ENCODE measurements around the gene CEP164. TPM values are rescaled to one million over a fixed set of nuclear protein-coding genes. Genes with fewer than 3 reads are reported as not detected.

CEP164 gene
- total RNA-seq, 2 experiments from 2014 or later: 33.0 to 36.7 TPM

DNA sequence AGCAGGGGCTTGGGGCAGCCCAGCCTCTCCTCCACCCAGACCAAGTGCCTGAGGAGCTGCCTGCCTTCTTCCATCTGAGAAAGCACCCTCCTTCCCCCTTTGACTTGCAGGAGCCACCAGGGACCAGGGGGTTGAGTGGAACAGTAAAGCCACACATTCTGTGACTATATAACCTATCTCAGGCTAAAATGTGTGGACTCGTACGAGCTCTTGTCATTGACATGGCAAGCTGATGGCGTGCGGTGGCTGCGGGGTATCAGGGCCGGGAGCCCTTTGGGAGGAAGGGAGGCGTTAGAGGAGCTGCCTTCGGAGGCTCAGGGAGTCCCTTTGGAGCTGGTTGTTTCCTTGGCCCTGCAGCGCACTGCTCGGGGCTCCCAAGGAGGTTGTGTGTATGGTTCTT, 84.5 kb downstream of the CEP164 start:
- CTCF ChIA-PET: no interaction called here

DNA sequence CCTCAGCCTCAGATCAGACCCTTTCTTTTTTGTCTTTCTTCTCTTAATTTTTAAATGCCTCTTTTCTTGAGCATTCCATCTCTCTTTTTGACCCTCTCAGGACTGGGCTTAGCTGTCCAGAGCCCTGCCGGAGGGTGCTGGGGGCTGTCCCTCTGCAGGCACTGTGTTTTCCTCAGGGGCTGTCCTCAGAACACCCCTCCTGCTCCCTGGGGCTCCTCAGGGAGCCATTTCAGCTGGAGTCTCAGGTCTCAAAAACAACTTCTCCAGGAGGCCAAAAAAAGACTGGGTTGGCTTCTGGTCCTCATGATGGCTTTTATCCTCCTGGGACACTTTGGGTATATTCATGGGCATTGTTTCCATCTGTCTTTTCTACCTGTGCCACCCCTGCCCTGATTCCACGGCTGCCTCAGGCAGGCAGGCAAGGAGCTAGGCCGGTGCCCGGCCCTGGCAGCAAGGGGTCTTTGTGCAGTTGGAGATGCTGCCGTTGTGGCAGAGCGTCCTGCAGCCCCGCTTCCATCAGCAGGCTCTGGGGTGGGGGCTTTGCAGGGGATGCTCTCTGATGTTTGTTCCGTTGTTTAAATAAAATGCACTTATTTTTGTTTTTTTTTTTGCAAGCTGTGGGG, 85.1 kb downstream of the CEP164 start:
- Histone ChIP-seq H3K36me3 (ENCODE audit: insufficient read depth, low read length) (peaks cover 20% of the 10 kb centered on the region), H3K27me3 (ENCODE audit: control insufficient read depth in 1 of 2, insufficient read depth in 2 of 2, low read length in 2 of 2) (peaks cover 0 to 2% of the 10 kb centered on the region in 2 experiments), H3K4me3 (ENCODE audit: low read length) (no peak overlapping the region), H3K9me3 (ENCODE audit: control insufficient read depth in 1 of 2, insufficient read depth in 1 of 2, low read length in 2 of 2) (no peaks in the 10 kb centered on the region), H3K4me1 (ENCODE audit: insufficient read depth, low read length) (no peaks in the 10 kb centered on the region), H3K27ac (ENCODE audit: low read depth in 1 of 2, low read length in 2 of 2) (no peak overlapping the region)
- Mint-ChIP-seq H3K9me3 (no peaks in the 10 kb centered on the region), H3K4me3 (no peak overlapping the region), H3K27me3 (no peaks in the 10 kb centered on the region), H3K4me1 (ENCODE audit: low read depth) (no peaks in the 10 kb centered on the region), H3K36me3 (ENCODE audit: low read depth) (peaks cover 41% of the 10 kb centered on the region), H3K27ac (no peak overlapping the region)
- TF ChIP-seq, protein P1, sequence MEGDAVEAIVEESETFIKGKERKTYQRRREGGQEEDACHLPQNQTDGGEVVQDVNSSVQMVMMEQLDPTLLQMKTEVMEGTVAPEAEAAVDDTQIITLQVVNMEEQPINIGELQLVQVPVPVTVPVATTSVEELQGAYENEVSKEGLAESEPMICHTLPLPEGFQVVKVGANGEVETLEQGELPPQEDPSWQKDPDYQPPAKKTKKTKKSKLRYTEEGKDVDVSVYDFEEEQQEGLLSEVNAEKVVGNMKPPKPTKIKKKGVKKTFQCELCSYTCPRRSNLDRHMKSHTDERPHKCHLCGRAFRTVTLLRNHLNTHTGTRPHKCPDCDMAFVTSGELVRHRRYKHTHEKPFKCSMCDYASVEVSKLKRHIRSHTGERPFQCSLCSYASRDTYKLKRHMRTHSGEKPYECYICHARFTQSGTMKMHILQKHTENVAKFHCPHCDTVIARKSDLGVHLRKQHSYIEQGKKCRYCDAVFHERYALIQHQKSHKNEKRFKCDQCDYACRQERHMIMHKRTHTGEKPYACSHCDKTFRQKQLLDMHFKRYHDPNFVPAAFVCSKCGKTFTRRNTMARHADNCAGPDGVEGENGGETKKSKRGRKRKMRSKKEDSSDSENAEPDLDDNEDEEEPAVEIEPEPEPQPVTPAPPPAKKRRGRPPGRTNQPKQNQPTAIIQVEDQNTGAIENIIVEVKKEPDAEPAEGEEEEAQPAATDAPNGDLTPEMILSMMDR (IDR thresholded peaks at IDR 0.05): no peak
- CTCF ChIA-PET: no interaction called here
- DNase-seq (no peak), ATAC-seq (ENCODE audit: poor library complexity) (no peak)
- intact Hi-C loops (cut with DNase I, micrococcal nuclease): no loop called here
- POLR2A ChIA-PET: no interaction called here

More for the DNA sequence above, 84.5 kb downstream of the CEP164 start:
- no peak overlapping the region for H3K27ac ChIP-seq (ENCODE audit: low read depth in 1 of 2, low read length in 2 of 2)
- no peak overlapping the region for H3K4me3 ChIP-seq (ENCODE audit: low read length)
- no peaks in the 10 kb centered on the region for H3K4me1 ChIP-seq (ENCODE audit: insufficient read depth, low read length)
- peaks cover 0 to 2% of the 10 kb centered on the region in 2 experiments for H3K27me3 ChIP-seq (ENCODE audit: control insufficient read depth in 1 of 2, insufficient read depth in 2 of 2, low read length in 2 of 2)
- no peaks in the 10 kb centered on the region for H3K9me3 Mint-ChIP-seq
- H3K4me1 Mint-ChIP-seq (ENCODE audit: low read depth): no peaks in the 10 kb centered on the region
- POLR2A ChIA-PET: no interaction called here
- intact Hi-C loops (cut with DNase I, micrococcal nuclease): no loop called here
- H3K27me3 Mint-ChIP-seq: no peaks in the 10 kb centered on the region
- H3K4me3 Mint-ChIP-seq: no peak overlapping the region
- H3K36me3 ChIP-seq (ENCODE audit: insufficient read depth, low read length): peaks cover 22% of the 10 kb centered on the region
- H3K27ac Mint-ChIP-seq: no peak overlapping the region
- no peak for DNase-seq
- TF ChIP-seq, protein P1 (IDR thresholded peaks at IDR 0.05): no peak
- H3K9me3 ChIP-seq (ENCODE audit: control insufficient read depth in 1 of 2, insufficient read depth in 1 of 2, low read length in 2 of 2): no peaks in the 10 kb centered on the region
- H3K36me3 Mint-ChIP-seq (ENCODE audit: low read depth): peaks cover 44% of the 10 kb centered on the region
- no peak for ATAC-seq (ENCODE audit: poor library complexity)

DNA sequence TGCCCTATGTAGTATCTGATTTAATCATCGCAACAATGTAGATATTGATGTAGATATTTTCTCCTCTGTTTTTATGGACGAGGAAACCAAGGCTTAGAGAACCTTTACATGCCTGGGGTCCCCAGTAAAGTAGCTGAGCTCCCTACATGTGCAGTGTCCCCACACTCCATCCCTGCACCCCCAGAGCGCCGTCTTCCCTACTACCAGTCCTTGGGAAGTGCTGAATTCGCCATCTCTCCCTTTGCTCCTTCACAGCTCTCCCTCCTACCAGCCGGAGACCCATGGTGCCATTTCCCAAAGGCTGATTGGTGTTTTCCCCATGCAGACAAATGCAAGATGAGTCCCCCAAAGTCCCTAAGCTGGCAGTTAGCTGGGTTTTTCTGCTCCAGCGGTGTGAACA, 86.0 kb downstream of the CEP164 start:
- H3K4me1 ChIP-seq (ENCODE audit: insufficient read depth, low read length): no peaks in the 10 kb centered on the region
- ChIA-PET POLR2A (no interaction called here), CTCF (no interaction called here)
- no peak overlapping the region for H3K4me3 Mint-ChIP-seq
- H3K27ac Mint-ChIP-seq: no peak overlapping the region
- H3K27me3 ChIP-seq (ENCODE audit: control insufficient read depth in 1 of 2, insufficient read depth in 2 of 2, low read length in 2 of 2): peaks cover 0 to 2% of the 10 kb centered on the region in 2 experiments
- H3K4me1 Mint-ChIP-seq (ENCODE audit: low read depth): no peaks in the 10 kb centered on the region
- no peaks in the 10 kb centered on the region for H3K9me3 Mint-ChIP-seq
- TF ChIP-seq, protein P1 (IDR thresholded peaks at IDR 0.05): no peak
- no peaks in the 10 kb centered on the region for H3K9me3 ChIP-seq (ENCODE audit: control insufficient read depth in 1 of 2, insufficient read depth in 1 of 2, low read length in 2 of 2)
- H3K27me3 Mint-ChIP-seq: no peaks in the 10 kb centered on the region
- peaks cover 12% of the 10 kb centered on the region for H3K36me3 ChIP-seq (ENCODE audit: insufficient read depth, low read length)
- no peak overlapping the region for H3K4me3 ChIP-seq (ENCODE audit: low read length)
- intact Hi-C loops (cut with DNase I, micrococcal nuclease): no loop called here
- DNase-seq (no peak), ATAC-seq (ENCODE audit: poor library complexity) (no peak)
- H3K36me3 Mint-ChIP-seq (ENCODE audit: low read depth): peaks cover 33% of the 10 kb centered on the region
- no peak overlapping the region for H3K27ac ChIP-seq (ENCODE audit: low read depth in 1 of 2, low read length in 2 of 2)
